ENCODE measurements around the gene PSME4. TPM values are rescaled to one million over a fixed set of nuclear protein-coding genes. Genes with fewer than 3 reads are reported as not detected.

Gene PSME4
- total RNA-seq, 1 donor from 2014 or later = 71.2 TPM

DNA sequence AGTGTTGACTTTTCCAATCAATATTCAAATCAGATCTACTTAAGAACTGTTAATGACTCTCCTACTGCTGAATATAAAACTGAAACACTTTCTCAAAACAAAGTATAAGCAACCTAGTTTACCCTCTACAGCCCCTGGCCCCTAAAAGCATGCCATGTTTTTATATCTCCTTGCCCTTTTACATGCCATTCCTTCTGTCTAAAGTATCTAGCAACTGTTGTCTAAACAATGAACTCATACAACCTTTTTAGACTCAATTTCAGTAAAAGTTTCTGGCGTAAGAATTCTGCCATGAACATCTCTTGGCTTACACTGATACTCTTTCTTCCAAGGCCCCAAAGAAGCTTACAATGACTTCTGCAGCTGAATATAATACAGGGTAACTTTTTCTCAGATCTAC is 63.2 kb downstream of the PSME4 start:
- TF ChIP-seq POLR2A (IDR thresholded peaks at IDR 0.05) (no peak), POLR2AphosphoS5 (IDR thresholded peaks at IDR 0.05; ENCODE audit: insufficient read depth in 1 of 2, low read depth in 1 of 2) (no peak)
- TF ChIP-seq, protein P1, sequence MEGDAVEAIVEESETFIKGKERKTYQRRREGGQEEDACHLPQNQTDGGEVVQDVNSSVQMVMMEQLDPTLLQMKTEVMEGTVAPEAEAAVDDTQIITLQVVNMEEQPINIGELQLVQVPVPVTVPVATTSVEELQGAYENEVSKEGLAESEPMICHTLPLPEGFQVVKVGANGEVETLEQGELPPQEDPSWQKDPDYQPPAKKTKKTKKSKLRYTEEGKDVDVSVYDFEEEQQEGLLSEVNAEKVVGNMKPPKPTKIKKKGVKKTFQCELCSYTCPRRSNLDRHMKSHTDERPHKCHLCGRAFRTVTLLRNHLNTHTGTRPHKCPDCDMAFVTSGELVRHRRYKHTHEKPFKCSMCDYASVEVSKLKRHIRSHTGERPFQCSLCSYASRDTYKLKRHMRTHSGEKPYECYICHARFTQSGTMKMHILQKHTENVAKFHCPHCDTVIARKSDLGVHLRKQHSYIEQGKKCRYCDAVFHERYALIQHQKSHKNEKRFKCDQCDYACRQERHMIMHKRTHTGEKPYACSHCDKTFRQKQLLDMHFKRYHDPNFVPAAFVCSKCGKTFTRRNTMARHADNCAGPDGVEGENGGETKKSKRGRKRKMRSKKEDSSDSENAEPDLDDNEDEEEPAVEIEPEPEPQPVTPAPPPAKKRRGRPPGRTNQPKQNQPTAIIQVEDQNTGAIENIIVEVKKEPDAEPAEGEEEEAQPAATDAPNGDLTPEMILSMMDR (IDR thresholded peaks at IDR 0.05) = no peak
- H3K36me3 ChIP-seq = peaks cover 0 to 71% of the 10 kb centered on the region in 2 donors
- no peak overlapping the region for H3K4me3 ChIP-seq
- no peaks in the 10 kb centered on the region for H3K4me1 ChIP-seq
- no peak for DNase-seq (ENCODE audit: extremely low spot score in 2 of 2)
- H3K27me3 ChIP-seq = no peaks in the 10 kb centered on the region
- H3K9me3 ChIP-seq = no peaks in the 10 kb centered on the region
- H3K27ac ChIP-seq = no peak overlapping the region
- intact Hi-C loops (cut with DNase I) = no loop called here

DNA sequence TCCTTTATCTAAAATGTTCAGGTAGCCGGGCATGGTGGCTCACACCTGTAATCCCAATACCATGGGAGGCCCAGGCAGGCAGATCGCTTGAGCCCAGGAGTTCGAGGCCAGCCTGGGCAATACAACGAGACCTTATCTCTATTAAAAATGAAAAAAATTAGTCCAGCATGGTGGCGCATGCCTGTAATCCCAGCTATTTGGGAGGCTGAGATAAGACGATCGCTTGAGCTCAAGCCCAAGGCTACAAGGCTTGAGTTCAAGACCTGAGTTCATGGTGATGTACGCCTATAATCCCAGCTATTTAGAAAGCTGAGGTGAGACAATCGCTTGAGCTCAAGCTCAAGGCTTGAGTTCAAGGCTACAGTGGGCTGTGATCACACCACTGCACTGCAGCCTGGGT is 65.4 kb downstream of the PSME4 start:
- DNase-seq (ENCODE audit: extremely low spot score in 2 of 2) = no peak
- Histone ChIP-seq H3K36me3 (peaks cover 0 to 88% of the 10 kb centered on the region in 2 donors), H3K4me1 (no peaks in the 10 kb centered on the region), H3K27me3 (no peaks in the 10 kb centered on the region), H3K27ac (no peak overlapping the region), H3K4me3 (no peak overlapping the region), H3K9me3 (no peaks in the 10 kb centered on the region)
- TF ChIP-seq, protein P1 (IDR thresholded peaks at IDR 0.05) = no peak
- TF ChIP-seq POLR2A (IDR thresholded peaks at IDR 0.05) (no peak), POLR2AphosphoS5 (IDR thresholded peaks at IDR 0.05; ENCODE audit: insufficient read depth in 1 of 2, low read depth in 1 of 2) (no peak)
- intact Hi-C loops (cut with DNase I) = no loop called here

DNA sequence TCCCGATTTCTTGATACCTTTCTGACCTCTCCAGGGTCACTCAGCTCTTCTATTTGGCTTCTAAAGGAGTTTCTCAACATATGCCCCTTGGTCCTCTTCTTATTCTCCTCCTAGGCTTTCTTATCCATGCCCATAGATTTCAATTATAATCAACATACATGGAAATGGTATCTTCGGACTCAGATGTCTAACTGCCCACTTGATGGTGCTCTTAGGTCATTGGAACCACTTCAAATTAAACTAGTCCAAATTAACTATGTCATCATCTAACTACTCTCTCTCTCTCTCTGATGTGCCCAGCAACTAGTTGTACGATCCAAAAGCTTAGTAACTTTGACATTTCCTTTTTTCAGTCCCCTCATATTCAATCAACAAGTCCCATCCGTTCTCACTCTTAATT is 67.8 kb downstream of the PSME4 start:
- peaks cover 0 to 89% of the 10 kb centered on the region in 2 donors for H3K36me3 ChIP-seq

DNA sequence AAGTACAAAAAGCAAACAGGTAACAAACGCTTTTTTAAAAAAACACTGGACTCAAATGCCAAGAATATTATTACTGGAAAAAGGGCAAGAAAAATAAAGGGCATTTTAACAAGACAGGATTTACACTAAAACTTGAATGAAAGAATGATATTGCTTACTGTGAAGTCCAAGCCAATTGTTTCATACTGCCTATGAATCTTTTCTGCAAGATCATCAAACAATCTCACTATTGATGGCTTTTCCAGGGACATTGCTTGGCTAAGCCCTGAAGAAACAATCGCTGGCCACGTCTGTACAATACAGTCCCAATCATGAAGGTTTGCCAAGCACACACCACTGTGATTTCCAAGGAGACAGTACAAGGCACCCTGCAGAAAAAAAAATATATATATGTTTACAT is 69.6 kb downstream of the PSME4 start:
- no peak for DNase-seq (ENCODE audit: extremely low spot score in 2 of 2)
- Histone ChIP-seq H3K9me3 (no peaks in the 10 kb centered on the region), H3K27me3 (no peaks in the 10 kb centered on the region), H3K27ac (no peak overlapping the region), H3K4me1 (no peaks in the 10 kb centered on the region), H3K36me3 (peaks cover 0 to 86% of the 10 kb centered on the region in 2 donors), H3K4me3 (no peak overlapping the region)
- intact Hi-C loops (cut with DNase I) = no loop called here
- TF ChIP-seq POLR2AphosphoS5 (IDR thresholded peaks at IDR 0.05; ENCODE audit: insufficient read depth in 1 of 2, low read depth in 1 of 2) (no peak), POLR2A (IDR thresholded peaks at IDR 0.05) (no peak)
- TF ChIP-seq, protein P1 (IDR thresholded peaks at IDR 0.05) = no peak

More for the DNA sequence above, 67.8 kb downstream of the PSME4 start:
- TF ChIP-seq, protein P1 (IDR thresholded peaks at IDR 0.05) = no peak
- TF ChIP-seq POLR2AphosphoS5 (IDR thresholded peaks at IDR 0.05; ENCODE audit: insufficient read depth in 1 of 2, low read depth in 1 of 2) (no peak), POLR2A (IDR thresholded peaks at IDR 0.05) (no peak)
- Histone ChIP-seq H3K27me3 (no peaks in the 10 kb centered on the region), H3K27ac (no peak overlapping the region), H3K4me3 (no peak overlapping the region), H3K9me3 (no peaks in the 10 kb centered on the region), H3K4me1 (no peaks in the 10 kb centered on the region)
- intact Hi-C loops (cut with DNase I) = no loop called here
- no peak for DNase-seq (ENCODE audit: extremely low spot score in 2 of 2)

DNA sequence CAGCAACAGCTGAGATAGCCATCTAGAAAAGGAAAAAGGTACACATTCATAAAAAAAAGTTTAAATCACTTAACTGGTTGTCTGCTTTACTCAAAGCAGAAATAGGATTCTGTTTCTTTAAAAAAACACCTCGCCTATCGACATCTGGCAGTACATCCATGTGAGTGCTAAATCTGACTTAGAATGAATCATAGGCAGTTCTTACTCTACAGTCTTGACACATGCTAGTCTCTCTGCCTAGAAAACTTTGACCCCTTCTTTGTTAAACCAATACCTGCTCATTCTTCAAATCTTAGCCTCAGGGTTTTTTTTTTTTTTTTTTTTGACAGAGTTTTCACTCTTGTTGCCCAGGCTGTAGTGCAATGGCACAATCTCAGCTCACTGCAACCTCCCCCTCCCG is 73.9 kb downstream of the PSME4 start:
- no peak for TF ChIP-seq POLR2AphosphoS5 (IDR thresholded peaks at IDR 0.05; ENCODE audit: insufficient read depth in 1 of 2, low read depth in 1 of 2)
- TF ChIP-seq, protein P1 (IDR thresholded peaks at IDR 0.05) = no peak
- TF ChIP-seq POLR2A (IDR thresholded peaks at IDR 0.05) = no peak
- Histone ChIP-seq H3K4me3 (no peak overlapping the region), H3K9me3 (no peaks in the 10 kb centered on the region), H3K4me1 (no peaks in the 10 kb centered on the region), H3K27me3 (no peaks in the 10 kb centered on the region), H3K36me3 (peaks cover 0 to 86% of the 10 kb centered on the region in 2 donors), H3K27ac (no peak overlapping the region)
- no peak for DNase-seq (ENCODE audit: extremely low spot score in 2 of 2)
- intact Hi-C loops (cut with DNase I) = no loop called here

Data from vagina (tissue), 2 donors.